Ishikawa (cell line): ENCODE measurements around the gene CTAGE8.
"Not testable (repeated sequence)": the region's sequence is repeated elsewhere in the genome, so short reads cannot be mapped to it uniquely, and the experiment has no call there.

ENCODE experiments used
- CEBPB ChIP-seq: IDR thresholded peaks from 2 replicates; pipeline ENCODE4 v1.6.1; 2012
- CREB1 ChIP-seq: IDR thresholded peaks from 2 replicates; pipeline ENCODE4 v1.6.1; 2012; ENCODE audit warnings: low read depth
- EP300 ChIP-seq: IDR thresholded peaks from 2 replicates; pipeline ENCODE4 v1.6.1; 2012; ENCODE audit warnings: borderline replicate concordance
- FOXM1 ChIP-seq: IDR thresholded peaks from 2 replicates; pipeline ENCODE4 v1.6.1; 2012; ENCODE audit warnings: low read depth, borderline replicate concordance
- MAX ChIP-seq: IDR thresholded peaks from 2 replicates; pipeline ENCODE4 v1.6.1; 2012
- RAD21 ChIP-seq: IDR thresholded peaks from 2 replicates; pipeline ENCODE4 v1.6.1; 2012; ENCODE audit warnings: low read depth
- REST ChIP-seq: IDR thresholded peaks from 2 replicates; pipeline ENCODE4 v1.6.1; 2012; ENCODE audit warnings: low read depth, mild to moderate bottlenecking
- TAF1 ChIP-seq: IDR thresholded peaks from 2 replicates; pipeline ENCODE4 v1.6.1; 2012; ENCODE audit warnings: low read depth, mild to moderate bottlenecking
- TEAD4 ChIP-seq: IDR thresholded peaks from 2 replicates; pipeline ENCODE4 v1.6.1; 2012
- YY1 ChIP-seq: IDR thresholded peaks from 2 replicates; pipeline ENCODE4 v1.6.1; 2012; ENCODE audit warnings: low read depth

GRCh38 chr7:144239365-144239764 lies 29.7 kb downstream of the CTAGE8 start, which contains the start of gene OR2A42:
- not testable (repeated sequence) for TF ChIP-seq YY1, EP300, CREB1, CEBPB, MAX, FOXM1, TEAD4, RAD21, REST, TAF1
